Measurements from ENCODE around the gene ABHD2.

Gene ABHD2

DNA sequence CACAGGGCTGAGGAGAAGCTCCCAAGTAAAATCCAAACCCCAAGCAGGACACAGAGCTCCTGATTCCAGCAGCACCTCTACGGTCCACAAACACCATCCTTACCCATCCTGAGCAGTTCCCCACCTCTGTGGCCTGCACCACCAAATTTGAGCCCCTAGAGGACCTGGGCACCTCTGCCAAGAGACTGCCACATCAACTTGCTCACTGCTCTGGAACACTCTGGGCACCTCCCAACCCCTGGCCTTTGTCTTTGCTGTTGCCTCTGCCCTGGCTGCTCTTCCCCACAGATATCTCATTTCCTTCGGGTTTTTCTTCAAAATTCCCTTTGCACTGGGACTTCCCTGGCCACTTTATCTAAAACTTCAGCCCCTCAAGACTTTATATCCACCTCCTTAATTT lies 127.4 kb downstream of the ABHD2 start:
- Histone ChIP-seq H3K4me2 (ENCODE audit: low read length) (no peak overlapping the region), H2AFZ (no peak overlapping the region), H3K27ac (no peak overlapping the region), H3K9ac (no peak overlapping the region), H3K79me2 (no peaks in the 10 kb centered on the region), H3K36me3 (ENCODE audit: control insufficient read depth, insufficient read depth, low read length) (no peaks in the 10 kb centered on the region), H3K27me3 (ENCODE audit: control insufficient read depth, insufficient read depth, low read length) (no peaks in the 10 kb centered on the region), H3K9me3 (ENCODE audit: control insufficient read depth, low read length) (no peaks in the 10 kb centered on the region), H3K4me3 (ENCODE audit: low read depth, low read length) (no peak overlapping the region), H3K4me1 (no peaks in the 10 kb centered on the region)
- TF ChIP-seq, protein P1, sequence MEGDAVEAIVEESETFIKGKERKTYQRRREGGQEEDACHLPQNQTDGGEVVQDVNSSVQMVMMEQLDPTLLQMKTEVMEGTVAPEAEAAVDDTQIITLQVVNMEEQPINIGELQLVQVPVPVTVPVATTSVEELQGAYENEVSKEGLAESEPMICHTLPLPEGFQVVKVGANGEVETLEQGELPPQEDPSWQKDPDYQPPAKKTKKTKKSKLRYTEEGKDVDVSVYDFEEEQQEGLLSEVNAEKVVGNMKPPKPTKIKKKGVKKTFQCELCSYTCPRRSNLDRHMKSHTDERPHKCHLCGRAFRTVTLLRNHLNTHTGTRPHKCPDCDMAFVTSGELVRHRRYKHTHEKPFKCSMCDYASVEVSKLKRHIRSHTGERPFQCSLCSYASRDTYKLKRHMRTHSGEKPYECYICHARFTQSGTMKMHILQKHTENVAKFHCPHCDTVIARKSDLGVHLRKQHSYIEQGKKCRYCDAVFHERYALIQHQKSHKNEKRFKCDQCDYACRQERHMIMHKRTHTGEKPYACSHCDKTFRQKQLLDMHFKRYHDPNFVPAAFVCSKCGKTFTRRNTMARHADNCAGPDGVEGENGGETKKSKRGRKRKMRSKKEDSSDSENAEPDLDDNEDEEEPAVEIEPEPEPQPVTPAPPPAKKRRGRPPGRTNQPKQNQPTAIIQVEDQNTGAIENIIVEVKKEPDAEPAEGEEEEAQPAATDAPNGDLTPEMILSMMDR (IDR thresholded peaks at IDR 0.05): no peak

DNA sequence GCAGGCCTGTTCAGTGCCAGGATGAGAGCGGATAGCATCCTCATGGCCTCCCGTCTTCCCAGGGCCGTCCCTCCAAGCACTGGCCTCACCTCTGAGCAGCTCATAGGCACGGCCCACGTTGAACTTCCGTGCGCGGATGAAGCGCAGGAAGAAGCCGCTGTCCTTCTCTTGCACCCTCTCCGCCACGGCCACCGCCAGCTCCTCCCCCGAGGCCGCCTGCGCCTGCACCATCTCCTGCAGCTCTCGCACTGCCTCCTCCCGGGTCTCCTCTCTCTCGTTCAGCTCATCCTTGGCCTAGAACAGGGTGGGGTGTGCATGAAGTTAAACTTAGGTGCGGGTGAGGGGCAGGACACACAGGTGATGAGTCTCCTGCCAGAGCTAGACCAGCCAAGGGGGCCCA lies 128.8 kb downstream of the ABHD2 start:
- no peaks in the 10 kb centered on the region for H3K36me3 ChIP-seq (ENCODE audit: control insufficient read depth, insufficient read depth, low read length)
- TF ChIP-seq, protein P1 (IDR thresholded peaks at IDR 0.05): no peak
- no peak overlapping the region for H2AFZ ChIP-seq
- no peaks in the 10 kb centered on the region for H3K79me2 ChIP-seq
- no peaks in the 10 kb centered on the region for H3K27me3 ChIP-seq (ENCODE audit: control insufficient read depth, insufficient read depth, low read length)
- H3K4me3 ChIP-seq (ENCODE audit: low read depth, low read length): no peak overlapping the region
- no peak overlapping the region for H3K27ac ChIP-seq
- H3K9ac ChIP-seq: no peak overlapping the region
- H3K4me2 ChIP-seq (ENCODE audit: low read length): no peak overlapping the region
- no peaks in the 10 kb centered on the region for H3K4me1 ChIP-seq
- no peaks in the 10 kb centered on the region for H3K9me3 ChIP-seq (ENCODE audit: control insufficient read depth, low read length)

DNA sequence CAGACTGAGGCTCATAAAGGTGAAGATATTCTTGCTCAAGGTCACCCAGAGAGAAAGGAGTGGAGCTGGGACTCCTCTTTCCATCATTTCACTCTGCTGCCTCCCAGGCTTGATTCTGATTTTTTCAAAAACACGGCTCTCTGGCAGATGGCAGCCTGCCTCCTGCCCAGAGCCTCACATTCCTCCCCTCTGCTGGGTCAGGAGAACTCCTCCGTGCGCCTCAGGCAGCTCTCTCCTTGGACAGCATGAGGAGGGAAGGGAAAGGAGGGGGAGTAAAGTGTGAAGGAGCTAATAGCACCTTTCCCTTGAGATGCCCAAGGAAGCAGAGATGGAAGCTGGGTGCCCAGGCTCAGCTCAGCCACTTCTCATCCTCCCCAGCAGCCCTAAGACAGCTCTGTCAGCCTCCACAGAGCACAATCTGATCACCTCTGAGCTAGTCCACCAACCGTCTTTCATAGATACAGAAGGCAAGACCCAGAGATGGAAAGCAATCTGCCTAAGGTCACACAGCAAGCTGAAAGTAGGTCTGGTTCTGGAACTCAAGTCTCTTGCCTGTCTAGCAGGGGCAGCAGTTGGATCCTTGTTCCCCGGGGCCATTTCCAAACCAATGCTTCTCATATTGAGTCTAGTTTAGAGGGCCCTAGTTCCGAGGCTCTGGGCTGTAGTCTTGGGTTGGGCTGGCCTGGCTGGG lies 129.6 kb downstream of the ABHD2 start:
- Histone ChIP-seq H3K9ac (no peak overlapping the region), H3K36me3 (ENCODE audit: control insufficient read depth, insufficient read depth, low read length) (no peaks in the 10 kb centered on the region), H2AFZ (no peak overlapping the region), H3K9me3 (ENCODE audit: control insufficient read depth, low read length) (no peaks in the 10 kb centered on the region), H3K27ac (no peak overlapping the region), H3K79me2 (no peaks in the 10 kb centered on the region), H3K4me1 (no peaks in the 10 kb centered on the region), H3K4me3 (ENCODE audit: low read depth, low read length) (no peak overlapping the region), H3K27me3 (ENCODE audit: control insufficient read depth, insufficient read depth, low read length) (no peaks in the 10 kb centered on the region), H3K4me2 (ENCODE audit: low read length) (no peak overlapping the region)
- TF ChIP-seq, protein P1 (IDR thresholded peaks at IDR 0.05): no peak

DNA sequence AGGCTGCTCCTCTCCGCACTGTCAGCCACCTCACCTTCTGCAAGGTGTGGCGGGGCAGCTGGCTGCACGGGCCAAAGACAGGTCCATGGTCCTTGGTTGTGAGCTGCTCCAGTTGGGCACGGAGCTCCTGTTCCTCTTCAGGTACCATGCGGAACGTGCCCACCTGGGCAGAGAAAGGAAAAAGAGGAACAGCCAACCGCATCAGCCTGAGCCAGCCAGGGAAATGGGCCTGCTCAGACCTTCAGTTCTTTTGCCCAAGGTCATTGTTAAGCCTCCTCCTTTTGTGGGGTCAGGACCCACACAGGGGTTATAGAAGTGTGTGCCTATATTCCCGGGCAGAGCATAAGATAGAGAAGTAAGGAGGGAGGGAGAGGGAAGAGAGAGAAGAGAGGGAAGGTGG lies 130.3 kb downstream of the ABHD2 start:
- no peaks in the 10 kb centered on the region for H3K4me1 ChIP-seq
- H3K4me2 ChIP-seq (ENCODE audit: low read length): no peak overlapping the region
- no peaks in the 10 kb centered on the region for H3K27me3 ChIP-seq (ENCODE audit: control insufficient read depth, insufficient read depth, low read length)
- TF ChIP-seq, protein P1 (IDR thresholded peaks at IDR 0.05): no peak
- no peak overlapping the region for H3K27ac ChIP-seq
- H3K9ac ChIP-seq: no peak overlapping the region
- no peak overlapping the region for H3K4me3 ChIP-seq (ENCODE audit: low read depth, low read length)
- no peaks in the 10 kb centered on the region for H3K79me2 ChIP-seq
- H3K9me3 ChIP-seq (ENCODE audit: control insufficient read depth, low read length): no peaks in the 10 kb centered on the region
- no peaks in the 10 kb centered on the region for H3K36me3 ChIP-seq (ENCODE audit: control insufficient read depth, insufficient read depth, low read length)
- H2AFZ ChIP-seq: no peak overlapping the region

DNA sequence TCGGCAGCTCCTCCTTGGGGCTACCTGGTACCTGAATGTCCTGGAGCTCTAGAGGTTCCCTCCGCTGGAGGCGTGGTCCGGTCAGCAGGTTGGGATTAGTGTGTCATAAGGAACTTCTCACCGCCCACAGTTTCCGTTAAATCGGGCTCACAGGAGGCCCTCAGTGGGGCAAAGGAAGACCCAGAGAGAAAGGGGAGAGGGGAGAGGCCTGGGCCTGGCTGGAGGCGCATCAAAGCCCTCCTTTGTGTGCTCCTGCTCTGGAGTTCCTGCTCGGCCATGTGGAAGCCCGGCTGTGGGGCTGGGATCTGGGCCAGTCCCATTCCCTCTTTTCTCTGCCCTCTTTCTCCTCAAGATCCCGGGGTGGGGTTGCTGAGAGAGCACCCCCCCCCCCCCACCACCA lies 133.3 kb downstream of the ABHD2 start, which contains the start of gene RLBP1:
TSS of gene RLBP1 (minus strand) at position 37 of the 400 bp plus-strand sequence. CDS start 2,604 bp downstream, outside the sequence.
- H3K9me3 ChIP-seq (ENCODE audit: control insufficient read depth, low read length): no peaks in the 10 kb centered on the region
- H3K4me2 ChIP-seq (ENCODE audit: low read length): no peak within 1 kb of the TSS
- TF ChIP-seq, protein P1 (IDR thresholded peaks at IDR 0.05): no peak
- H3K4me3 ChIP-seq (ENCODE audit: low read depth, low read length): no peak within 1 kb of the TSS
- no peaks in the 10 kb centered on the region for H3K27me3 ChIP-seq (ENCODE audit: control insufficient read depth, insufficient read depth, low read length)
- H3K4me1 ChIP-seq: no peaks in the 10 kb centered on the region
- H2AFZ ChIP-seq: no peak within 1 kb of the TSS
- H3K79me2 ChIP-seq: no peaks in the 10 kb centered on the region
- no peaks in the 10 kb centered on the region for H3K36me3 ChIP-seq (ENCODE audit: control insufficient read depth, insufficient read depth, low read length)
- no peak within 1 kb of the TSS for H3K9ac ChIP-seq
- H3K27ac ChIP-seq: no peak within 1 kb of the TSS

All from parathyroid adenoma (tissue), 2 donors.